HEK293 (cell line): ENCODE data around the gene SLC35B1.
A peak's percentile ranks its signal among the peaks of the same experiment; 100 is the strongest.

Experiments
- BCL11B ChIP-seq: fragments of 450-650 bp; formaldehyde crosslinking; IDR thresholded peaks from 2 replicates; pipeline ENCODE4 v1.5.1; 2016; ENCODE audit warnings: low read depth, missing biosample characterization, missing genetic modification characterization
- EGR2 ChIP-seq: fragments of 450-650 bp; formaldehyde crosslinking; IDR thresholded peaks from 2 replicates; pipeline ENCODE4 v1.5.1; 2016; ENCODE audit warnings: low read depth, missing biosample characterization, missing genetic modification characterization
- HOXD13 ChIP-seq: sonication (generic); formaldehyde crosslinking; IDR thresholded peaks from 2 replicates; pipeline ENCODE4 v1.8.0; 2022; ENCODE audit warnings: missing genetic modification reagents, borderline replicate concordance
- KLF7 ChIP-seq: fragments of 450-650 bp; formaldehyde crosslinking; IDR thresholded peaks from 2 replicates; pipeline ENCODE4 v1.5.1; 2016; ENCODE audit warnings: missing biosample characterization, missing genetic modification characterization, borderline replicate concordance
- SP7 ChIP-seq: fragments of 450-650 bp; formaldehyde crosslinking; IDR thresholded peaks from 2 replicates; pipeline ENCODE4 v1.5.1; 2016; ENCODE audit warnings: missing biosample characterization, missing genetic modification characterization
- TRIM28 ChIP-seq: IDR thresholded peaks from 2 replicates; pipeline ENCODE4 v1.6.1; 2011; ENCODE audit warnings: low read length, control low read depth, borderline replicate concordance
- YY2 ChIP-seq: fragments of 450-650 bp; formaldehyde crosslinking; IDR thresholded peaks from 2 replicates; pipeline ENCODE4 v1.5.1; 2016; ENCODE audit warnings: missing biosample characterization, missing genetic modification characterization
- ZBTB20 ChIP-seq: fragments of 450-650 bp; formaldehyde crosslinking; IDR thresholded peaks from 2 replicates; pipeline ENCODE4 v1.5.1; 2016; ENCODE audit warnings: missing biosample characterization, missing genetic modification characterization
- ZBTB48 ChIP-seq: fragments of 450-650 bp; formaldehyde crosslinking; IDR thresholded peaks from 2 replicates; pipeline ENCODE4 v1.5.1; 2016; ENCODE audit warnings: missing biosample characterization, missing genetic modification characterization
- ZBTB7A ChIP-seq: fragments of 450-650 bp; formaldehyde crosslinking; IDR thresholded peaks from 2 replicates; pipeline ENCODE4 v1.5.1; 2016; ENCODE audit warnings: low read depth, missing biosample characterization, missing genetic modification characterization
- ZNF174 ChIP-seq: fragments of 450-650 bp; formaldehyde crosslinking; IDR thresholded peaks from 2 replicates; pipeline ENCODE4 v1.5.0; 2017; ENCODE audit warnings: missing biosample characterization, mild to moderate bottlenecking, missing genetic modification characterization
- ZNF248 ChIP-seq: fragments of 450-650 bp; formaldehyde crosslinking; IDR thresholded peaks from 2 replicates; pipeline ENCODE4 v1.5.1; 2017; ENCODE audit warnings: missing biosample characterization, missing genetic modification characterization
- ZNF561 ChIP-seq: fragments of 450-650 bp; IDR thresholded peaks from 2 replicates; pipeline ENCODE4 v1.5.1; 2018; ENCODE audit warnings: missing biosample characterization, missing genetic modification characterization, borderline replicate concordance
- ZNF624 ChIP-seq: fragments of 450-650 bp; formaldehyde crosslinking; IDR thresholded peaks from 2 replicates; pipeline ENCODE4 v1.5.1; 2017; ENCODE audit warnings: missing biosample characterization, missing genetic modification characterization
- ZNF629 ChIP-seq: fragments of 450-650 bp; formaldehyde crosslinking; IDR thresholded peaks from 2 replicates; pipeline ENCODE4 v1.5.1; 2017; ENCODE audit warnings: missing biosample characterization, missing genetic modification characterization
- ZNF658 ChIP-seq: fragments of 450-650 bp; formaldehyde crosslinking; IDR thresholded peaks from 2 replicates; pipeline ENCODE4; 2016; ENCODE audit warnings: missing biosample characterization, missing genetic modification characterization
- ZNF660 ChIP-seq: fragments of 450-650 bp; IDR thresholded peaks from 2 replicates; pipeline ENCODE4 v1.5.1; 2018; ENCODE audit warnings: missing biosample characterization, mild to moderate bottlenecking, missing genetic modification characterization
- ZNF707 ChIP-seq: fragments of 450-650 bp; formaldehyde crosslinking; IDR thresholded peaks from 2 replicates; pipeline ENCODE4 v1.5.1; 2016; ENCODE audit warnings: missing biosample characterization, missing genetic modification characterization
- ZNF747 ChIP-seq: fragments of 450-650 bp; formaldehyde crosslinking; IDR thresholded peaks from 2 replicates; pipeline ENCODE4 v1.5.1; 2016; ENCODE audit warnings: missing biosample characterization, missing genetic modification characterization
- ZNF830 ChIP-seq: fragments of 450-650 bp; IDR thresholded peaks from 2 replicates; pipeline ENCODE4 v1.5.0; 2018; ENCODE audit warnings: missing biosample characterization, missing genetic modification characterization, low read depth, mild to moderate bottlenecking, moderate library complexity
- ZSCAN16 ChIP-seq: fragments of 450-650 bp; formaldehyde crosslinking; IDR thresholded peaks from 2 replicates; pipeline ENCODE4 v1.5.1; 2016; ENCODE audit warnings: missing biosample characterization, missing genetic modification characterization
- TF ChIP-seq, protein P1 (sequence below): fragments of 450-650 bp; formaldehyde crosslinking; IDR thresholded peaks from 2 replicates; pipeline ENCODE4 v1.5.1; 2016; ENCODE audit warnings: missing biosample characterization, missing genetic modification characterization
- TF ChIP-seq, protein P2 (sequence below): fragments of 450-650 bp; formaldehyde crosslinking; IDR thresholded peaks from 2 replicates; pipeline ENCODE4 v1.5.1; 2017; ENCODE audit warnings: missing biosample characterization, missing genetic modification characterization
- TF ChIP-seq, protein P3 (sequence below): fragments of 450-650 bp; IDR thresholded peaks from 2 replicates; pipeline ENCODE4 v1.5.1; 2018; ENCODE audit warnings: missing biosample characterization, mild to moderate bottlenecking, missing genetic modification characterization
- TF ChIP-seq, protein P4 (sequence below): fragments of 450-650 bp; formaldehyde crosslinking; IDR thresholded peaks from 2 replicates; pipeline ENCODE4 v1.5.1; 2017; ENCODE audit warnings: missing biosample characterization, missing genetic modification characterization
- TF ChIP-seq, protein P5 (sequence below): sonication (generic); formaldehyde crosslinking; IDR thresholded peaks from 2 replicates; pipeline ENCODE4 v1.8.1; 2022; ENCODE audit warnings: mild to moderate bottlenecking, moderate library complexity, missing genetic modification reagents
- TF ChIP-seq, protein P6 (sequence below): fragments of 450-650 bp; formaldehyde crosslinking; IDR thresholded peaks from 2 replicates; pipeline ENCODE4 v1.5.1; 2016; ENCODE audit warnings: missing biosample characterization, missing genetic modification characterization
- TF ChIP-seq, protein P7 (sequence below): fragments of 450-650 bp; formaldehyde crosslinking; optimal IDR thresholded peaks from 2 replicates; pipeline ENCODE3; 2016; ENCODE audit warnings: missing biosample characterization, mild to moderate bottlenecking, missing genetic modification characterization

SLC35B1 gene

DNA sequence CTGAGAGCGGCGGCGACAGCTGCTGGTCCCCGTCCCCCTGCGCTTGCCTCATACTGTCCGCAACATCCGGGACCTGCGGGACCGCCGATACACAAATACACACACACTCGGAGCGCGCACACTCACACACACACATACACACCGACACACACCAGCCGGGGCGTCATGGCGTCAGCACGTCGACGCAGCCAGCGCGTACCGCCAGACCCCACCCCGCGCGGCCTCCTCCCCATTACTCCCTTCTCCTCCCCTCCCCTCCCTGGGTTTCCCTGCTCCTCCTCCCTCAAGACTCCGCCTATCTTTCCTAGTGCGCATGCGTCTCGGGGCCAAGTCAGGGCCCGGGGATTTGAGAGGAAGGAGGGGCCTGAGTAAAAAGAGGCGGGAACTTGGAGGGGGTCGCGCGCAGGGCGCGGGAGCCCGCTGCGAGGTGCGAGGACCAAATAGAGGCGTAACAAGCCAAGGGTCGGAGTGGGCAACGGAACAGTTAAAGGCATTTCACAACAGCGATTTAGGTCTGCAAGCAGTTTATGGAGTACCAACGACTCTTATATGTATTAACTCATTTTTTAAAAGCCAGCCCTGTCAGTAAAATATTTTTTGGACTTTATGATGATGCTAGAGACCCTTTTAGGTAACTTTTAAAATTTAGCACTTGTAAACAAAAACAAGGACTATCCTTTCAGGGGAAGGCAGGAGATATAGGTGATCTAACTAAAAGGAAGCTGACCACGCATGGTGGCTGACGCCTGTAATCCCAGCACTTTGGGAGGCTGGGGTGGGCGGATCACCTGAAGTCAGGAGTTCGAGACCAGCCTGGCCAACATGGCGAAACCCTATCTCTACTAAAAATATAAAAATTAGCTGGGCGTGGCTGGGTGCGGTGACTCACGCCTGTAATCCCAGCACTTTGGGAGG lies 29.6 kb downstream of the SLC35B1 start, which contains the start of gene SPOP (continued):
- TF ChIP-seq, protein P1, sequence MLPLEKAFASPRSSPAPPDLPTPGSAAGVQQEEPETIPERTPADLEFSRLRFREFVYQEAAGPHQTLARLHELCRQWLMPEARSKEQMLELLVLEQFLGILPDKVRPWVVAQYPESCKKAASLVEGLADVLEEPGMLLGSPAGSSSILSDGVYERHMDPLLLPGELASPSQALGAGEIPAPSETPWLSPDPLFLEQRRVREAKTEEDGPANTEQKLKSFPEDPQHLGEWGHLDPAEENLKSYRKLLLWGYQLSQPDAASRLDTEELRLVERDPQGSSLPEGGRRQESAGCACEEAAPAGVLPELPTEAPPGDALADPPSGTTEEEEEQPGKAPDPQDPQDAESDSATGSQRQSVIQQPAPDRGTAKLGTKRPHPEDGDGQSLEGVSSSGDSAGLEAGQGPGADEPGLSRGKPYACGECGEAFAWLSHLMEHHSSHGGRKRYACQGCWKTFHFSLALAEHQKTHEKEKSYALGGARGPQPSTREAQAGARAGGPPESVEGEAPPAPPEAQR (tag by site-specific recombination): peak; percentile 92
- TF ChIP-seq ZNF747 (no peak), ZNF248 (tag by site-specific recombination) (0 out of 2 replicates have a peak, but pooled peaks have one; percentile 29), SP7 (peak; percentile 95), ZBTB48 (tag by site-specific recombination) (0 out of 2 replicates have a peak, but pooled peaks have one; percentile 25), YY2 (tag by site-specific recombination) (peak; percentile 86), ZNF660 (tag by site-specific recombination) (peak; percentile 33; the same call in 1 of the 2 replicates), HOXD13 (CRISPR knock-in tag) (no peak), ZNF707 (0 out of 2 replicates have a peak, but pooled peaks have one; percentile 15), ZSCAN16 (tag by site-specific recombination) (no peak), TRIM28 (peak; percentile 36; the same call in 1 of the 2 replicates), ZBTB7A (tag by site-specific recombination) (0 out of 2 replicates have a peak, but pooled peaks have one; percentile 24), BCL11B (no peak), ZNF830 (tag by site-specific recombination) (no peak), KLF7 (tag by site-specific recombination) (peak; percentile 89; the same call in 1 of the 2 replicates), ZNF561 (tag by site-specific recombination) (peak; percentile 84), ZBTB20 (tag by site-specific recombination) (peak; percentile 36; the same call in 1 of the 2 replicates), ZNF624 (tag by site-specific recombination) (no peak), ZNF174 (tag by site-specific recombination) (no peak), EGR2 (peak; percentile 9; the same call in 1 of the 2 replicates), ZNF658 (tag by site-specific recombination) (no peak), ZNF629 (tag by site-specific recombination) (peak; percentile 96)
- TF ChIP-seq, protein P2, sequence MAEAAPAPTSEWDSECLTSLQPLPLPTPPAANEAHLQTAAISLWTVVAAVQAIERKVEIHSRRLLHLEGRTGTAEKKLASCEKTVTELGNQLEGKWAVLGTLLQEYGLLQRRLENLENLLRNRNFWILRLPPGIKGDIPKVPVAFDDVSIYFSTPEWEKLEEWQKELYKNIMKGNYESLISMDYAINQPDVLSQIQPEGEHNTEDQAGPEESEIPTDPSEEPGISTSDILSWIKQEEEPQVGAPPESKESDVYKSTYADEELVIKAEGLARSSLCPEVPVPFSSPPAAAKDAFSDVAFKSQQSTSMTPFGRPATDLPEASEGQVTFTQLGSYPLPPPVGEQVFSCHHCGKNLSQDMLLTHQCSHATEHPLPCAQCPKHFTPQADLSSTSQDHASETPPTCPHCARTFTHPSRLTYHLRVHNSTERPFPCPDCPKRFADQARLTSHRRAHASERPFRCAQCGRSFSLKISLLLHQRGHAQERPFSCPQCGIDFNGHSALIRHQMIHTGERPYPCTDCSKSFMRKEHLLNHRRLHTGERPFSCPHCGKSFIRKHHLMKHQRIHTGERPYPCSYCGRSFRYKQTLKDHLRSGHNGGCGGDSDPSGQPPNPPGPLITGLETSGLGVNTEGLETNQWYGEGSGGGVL (tag by site-specific recombination): peak; percentile 97
- TF ChIP-seq, protein P3, sequence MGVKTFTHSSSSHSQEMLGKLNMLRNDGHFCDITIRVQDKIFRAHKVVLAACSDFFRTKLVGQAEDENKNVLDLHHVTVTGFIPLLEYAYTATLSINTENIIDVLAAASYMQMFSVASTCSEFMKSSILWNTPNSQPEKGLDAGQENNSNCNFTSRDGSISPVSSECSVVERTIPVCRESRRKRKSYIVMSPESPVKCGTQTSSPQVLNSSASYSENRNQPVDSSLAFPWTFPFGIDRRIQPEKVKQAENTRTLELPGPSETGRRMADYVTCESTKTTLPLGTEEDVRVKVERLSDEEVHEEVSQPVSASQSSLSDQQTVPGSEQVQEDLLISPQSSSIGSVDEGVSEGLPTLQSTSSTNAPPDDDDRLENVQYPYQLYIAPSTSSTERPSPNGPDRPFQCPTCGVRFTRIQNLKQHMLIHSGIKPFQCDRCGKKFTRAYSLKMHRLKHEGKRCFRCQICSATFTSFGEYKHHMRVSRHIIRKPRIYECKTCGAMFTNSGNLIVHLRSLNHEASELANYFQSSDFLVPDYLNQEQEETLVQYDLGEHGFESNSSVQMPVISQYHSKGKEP (tag by site-specific recombination): no peak
- TF ChIP-seq, protein P4, sequence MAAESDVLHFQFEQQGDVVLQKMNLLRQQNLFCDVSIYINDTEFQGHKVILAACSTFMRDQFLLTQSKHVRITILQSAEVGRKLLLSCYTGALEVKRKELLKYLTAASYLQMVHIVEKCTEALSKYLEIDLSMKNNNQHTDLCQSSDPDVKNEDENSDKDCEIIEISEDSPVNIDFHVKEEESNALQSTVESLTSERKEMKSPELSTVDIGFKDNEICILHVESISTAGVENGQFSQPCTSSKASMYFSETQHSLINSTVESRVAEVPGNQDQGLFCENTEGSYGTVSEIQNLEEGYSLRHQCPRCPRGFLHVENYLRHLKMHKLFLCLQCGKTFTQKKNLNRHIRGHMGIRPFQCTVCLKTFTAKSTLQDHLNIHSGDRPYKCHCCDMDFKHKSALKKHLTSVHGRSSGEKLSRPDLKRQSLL (tag by site-specific recombination): peak; percentile 75; the same call in 1 of the 2 replicates
- TF ChIP-seq, protein P5, sequence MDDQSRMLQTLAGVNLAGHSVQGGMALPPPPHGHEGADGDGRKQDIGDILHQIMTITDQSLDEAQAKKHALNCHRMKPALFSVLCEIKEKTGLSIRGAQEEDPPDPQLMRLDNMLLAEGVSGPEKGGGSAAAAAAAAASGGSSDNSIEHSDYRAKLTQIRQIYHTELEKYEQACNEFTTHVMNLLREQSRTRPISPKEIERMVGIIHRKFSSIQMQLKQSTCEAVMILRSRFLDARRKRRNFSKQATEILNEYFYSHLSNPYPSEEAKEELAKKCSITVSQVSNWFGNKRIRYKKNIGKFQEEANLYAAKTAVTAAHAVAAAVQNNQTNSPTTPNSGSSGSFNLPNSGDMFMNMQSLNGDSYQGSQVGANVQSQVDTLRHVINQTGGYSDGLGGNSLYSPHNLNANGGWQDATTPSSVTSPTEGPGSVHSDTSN (CRISPR knock-in tag): peak; percentile 20; the same call in 1 of the 2 replicates
- TF ChIP-seq, protein P6, sequence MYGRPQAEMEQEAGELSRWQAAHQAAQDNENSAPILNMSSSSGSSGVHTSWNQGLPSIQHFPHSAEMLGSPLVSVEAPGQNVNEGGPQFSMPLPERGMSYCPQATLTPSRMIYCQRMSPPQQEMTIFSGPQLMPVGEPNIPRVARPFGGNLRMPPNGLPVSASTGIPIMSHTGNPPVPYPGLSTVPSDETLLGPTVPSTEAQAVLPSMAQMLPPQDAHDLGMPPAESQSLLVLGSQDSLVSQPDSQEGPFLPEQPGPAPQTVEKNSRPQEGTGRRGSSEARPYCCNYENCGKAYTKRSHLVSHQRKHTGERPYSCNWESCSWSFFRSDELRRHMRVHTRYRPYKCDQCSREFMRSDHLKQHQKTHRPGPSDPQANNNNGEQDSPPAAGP (tag by site-specific recombination): peak; percentile 93
- TF ChIP-seq, protein P7, sequence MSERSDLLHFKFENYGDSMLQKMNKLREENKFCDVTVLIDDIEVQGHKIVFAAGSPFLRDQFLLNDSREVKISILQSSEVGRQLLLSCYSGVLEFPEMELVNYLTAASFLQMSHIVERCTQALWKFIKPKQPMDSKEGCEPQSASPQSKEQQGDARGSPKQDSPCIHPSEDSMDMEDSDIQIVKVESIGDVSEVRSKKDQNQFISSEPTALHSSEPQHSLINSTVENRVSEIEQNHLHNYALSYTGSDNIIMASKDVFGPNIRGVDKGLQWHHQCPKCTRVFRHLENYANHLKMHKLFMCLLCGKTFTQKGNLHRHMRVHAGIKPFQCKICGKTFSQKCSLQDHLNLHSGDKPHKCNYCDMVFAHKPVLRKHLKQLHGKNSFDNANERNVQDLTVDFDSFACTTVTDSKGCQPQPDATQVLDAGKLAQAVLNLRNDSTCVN (tag by site-specific recombination): peak; percentile 97
